Hindlimb muscle (tissue), 1 donor: ENCODE data around the gene PCAT6. TPM values are rescaled to one million over a fixed set of nuclear protein-coding genes. Genes with fewer than 3 reads are reported as not detected.

Source experiments
- DNase-seq: peaks from one replicate; pipeline ENCODE4 v3.0.0-alpha.2; 2013
- polyA plus RNA-seq: library from polyadenylated mRNA; unstranded; fragments of 120-200 nt; gene quantifications from one replicate; pipeline ENCODE4 v1.2.1, GENCODE V29; 2013; ENCODE audit not compliant: insufficient read length

PCAT6 gene
- polyA plus RNA-seq, 1 donor, result 2.7 TPM

DNA sequence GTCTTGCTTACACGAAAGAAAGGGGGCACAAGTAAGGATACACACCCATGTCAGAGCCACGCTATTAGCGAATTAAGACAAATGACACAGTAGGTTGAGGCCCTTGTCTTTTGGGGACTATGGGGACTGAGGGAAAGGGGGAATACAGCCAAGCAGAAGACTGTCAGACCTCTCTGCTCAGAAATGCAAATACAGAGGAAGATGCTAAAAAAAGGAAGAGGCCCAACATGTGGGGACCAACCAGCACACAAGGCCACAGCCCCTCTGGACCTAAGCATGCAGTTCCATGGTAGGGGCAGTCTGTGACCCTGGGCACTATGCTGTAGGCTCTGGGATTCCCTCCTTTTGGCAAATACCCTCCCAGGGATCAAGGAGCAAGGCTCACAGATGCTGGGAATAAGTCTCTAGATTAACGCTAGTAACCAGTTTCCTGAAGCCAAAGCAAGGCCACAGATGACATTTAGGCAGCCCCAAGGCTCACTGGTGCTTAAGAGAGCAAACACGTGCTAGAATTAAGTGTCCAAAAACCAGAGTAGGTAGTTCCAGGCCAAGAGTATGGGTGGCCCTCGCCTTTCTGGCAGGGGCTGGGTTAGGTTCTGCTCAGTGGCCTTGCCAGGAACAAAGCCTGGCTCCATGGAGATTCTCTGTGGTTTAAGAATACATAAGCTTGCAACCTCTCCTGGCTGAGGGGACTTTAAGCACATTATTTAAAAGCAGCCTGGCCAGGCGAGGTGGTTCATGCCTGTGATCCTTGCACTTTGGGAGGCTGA lies 40.0 kb downstream of the PCAT6 start:
- no peak for DNase-seq

DNA sequence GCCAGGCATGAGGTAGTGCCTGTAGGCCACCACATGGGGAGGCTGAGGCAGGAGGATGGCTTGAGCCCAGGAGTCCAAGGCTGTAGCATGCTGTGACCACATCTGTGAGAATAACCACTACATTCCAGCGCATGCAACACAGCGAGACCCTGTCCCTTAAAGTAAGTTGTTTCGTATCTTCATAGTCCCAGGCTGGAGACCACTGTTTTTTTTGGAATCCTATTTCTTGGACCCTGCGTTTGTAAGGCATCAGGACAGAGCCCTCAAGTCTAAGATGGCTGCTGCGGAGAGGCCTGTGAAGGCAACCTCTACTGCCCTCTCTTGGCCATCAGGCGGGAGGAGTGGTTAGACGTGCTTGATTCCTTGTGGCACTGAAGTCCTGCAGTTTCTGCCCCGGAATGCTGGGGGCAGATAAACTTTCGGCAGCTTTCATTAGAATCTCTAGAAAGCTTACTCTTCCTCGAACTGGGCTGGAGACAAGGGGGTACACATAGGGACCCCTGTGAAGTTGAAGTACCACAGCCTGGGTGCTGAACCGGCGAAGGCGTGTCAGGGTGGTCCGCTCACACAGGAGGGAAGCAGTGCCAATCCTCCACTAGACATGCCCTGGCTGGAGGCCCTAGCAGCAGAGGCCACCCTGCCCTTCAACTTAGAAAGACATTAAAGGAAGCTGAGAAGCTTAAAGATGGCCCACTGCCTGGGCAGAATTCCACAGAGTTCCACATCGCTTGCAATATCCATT lies 41.6 kb downstream of the PCAT6 start:
- DNase-seq, result no peak

DNA sequence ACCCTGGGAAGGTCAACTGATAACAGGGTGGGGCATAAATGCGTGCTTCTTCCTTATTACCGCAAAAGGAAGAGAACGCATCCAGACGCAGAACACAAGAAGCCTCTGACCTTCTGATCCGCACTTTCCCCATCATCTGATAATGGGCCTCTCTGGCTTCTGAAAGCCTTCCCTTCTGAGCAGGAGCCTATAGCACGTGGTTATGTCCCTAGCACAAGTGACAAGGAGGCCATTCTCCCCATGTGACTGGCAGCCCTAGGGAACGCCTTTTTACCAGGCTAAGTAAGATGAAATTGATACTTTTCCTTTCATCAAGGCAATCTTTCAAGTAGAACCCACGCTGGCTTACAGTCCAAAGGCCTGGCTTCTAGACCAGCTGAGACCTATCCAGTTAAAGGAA lies 44.0 kb downstream of the PCAT6 start:
- DNase-seq, result no peak

DNA sequence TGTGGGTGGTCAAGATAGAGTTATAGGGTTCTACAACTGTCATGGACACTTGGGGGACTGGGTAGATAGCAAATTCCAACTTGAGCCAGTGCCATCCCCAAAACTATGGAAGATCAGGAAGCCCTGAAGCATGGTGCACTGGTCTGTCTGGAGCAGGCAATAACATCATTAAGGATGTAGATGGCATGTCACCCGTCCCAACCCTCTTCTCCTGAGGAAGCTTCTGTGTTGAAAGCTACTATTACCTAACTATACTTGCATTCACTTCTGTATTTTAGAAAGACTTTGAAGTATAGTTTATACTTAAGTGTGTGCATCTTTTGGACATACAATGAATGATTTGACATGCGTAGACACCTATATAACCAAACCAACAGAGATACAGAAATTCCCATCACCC lies 45.3 kb downstream of the PCAT6 start:
- DNase-seq, result no peak

DNA sequence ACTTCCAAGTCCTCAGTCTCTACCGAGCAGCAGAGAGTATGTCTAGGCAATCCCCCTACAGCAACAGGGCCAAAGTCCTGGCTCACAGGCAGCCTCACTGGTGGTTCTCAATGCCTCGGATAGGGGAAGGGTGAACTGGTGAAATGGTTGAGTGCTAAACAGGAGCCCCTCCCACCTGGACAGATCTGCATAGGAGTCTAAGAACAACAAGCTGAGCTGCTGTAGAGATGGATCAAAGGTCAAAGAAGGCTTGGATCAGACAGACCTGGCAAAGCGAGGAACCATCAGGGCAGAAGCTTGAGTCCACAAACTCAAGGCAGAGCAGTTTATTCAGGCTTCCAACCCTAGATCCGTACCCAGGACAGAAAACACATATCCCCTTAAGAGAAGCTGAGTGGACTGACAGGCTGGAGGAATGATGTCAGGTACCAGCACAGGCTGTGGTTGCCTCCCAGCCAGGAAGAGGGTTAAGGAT lies 46.4 kb downstream of the PCAT6 start:
- no peak for DNase-seq

DNA sequence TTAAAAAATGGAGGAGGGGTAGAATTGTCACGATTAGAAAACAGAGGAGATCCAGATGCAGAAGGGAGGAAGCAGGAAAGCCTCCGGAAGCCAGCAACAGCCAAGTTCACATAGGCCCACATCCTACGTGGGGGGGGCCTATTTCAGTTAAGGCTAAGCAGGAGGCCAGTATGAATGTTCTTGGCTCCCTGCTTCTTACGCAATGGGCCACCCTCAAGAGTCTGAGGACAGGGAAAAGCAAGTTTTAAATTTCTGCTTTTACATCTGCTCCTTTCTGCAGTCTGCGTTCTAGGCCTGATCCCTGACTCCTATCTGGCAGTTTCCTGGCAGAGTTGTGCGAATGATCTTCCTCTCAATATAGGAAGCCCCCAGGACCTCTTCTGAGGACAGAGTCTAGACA lies 47.6 kb downstream of the PCAT6 start:
- DNase-seq, result peak; percentile 38

DNA sequence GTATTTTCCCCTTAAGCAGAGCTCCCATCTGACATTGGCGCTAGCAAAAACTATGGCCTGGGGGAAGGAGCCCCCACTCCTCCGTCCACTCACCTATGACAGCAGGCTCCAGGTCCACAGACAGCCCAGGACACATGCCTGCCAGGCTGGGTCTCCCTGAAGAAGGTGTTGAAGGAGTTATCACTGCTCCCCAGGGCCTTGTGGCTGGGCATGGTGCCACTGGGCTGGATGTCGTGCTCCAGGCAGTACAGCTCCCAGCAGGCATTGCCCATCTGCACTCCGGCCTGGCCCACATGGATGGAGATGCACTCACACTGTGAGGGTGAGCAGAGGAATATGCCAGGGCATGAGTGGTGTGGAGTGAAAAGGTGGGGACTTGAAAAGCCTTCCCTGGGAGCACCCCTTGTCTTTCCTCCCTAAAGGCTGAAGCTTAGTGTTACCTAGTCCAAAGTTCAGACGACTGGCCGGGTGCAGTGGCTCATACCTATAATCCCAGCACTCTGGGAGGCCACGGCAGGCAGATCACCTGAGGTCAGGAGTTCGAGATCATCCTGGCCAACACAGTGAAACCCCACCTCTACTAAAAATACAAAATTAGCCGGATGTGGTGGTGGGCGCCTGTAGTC lies 48.1 kb downstream of the PCAT6 start:
- DNase-seq, result no peak

DNA sequence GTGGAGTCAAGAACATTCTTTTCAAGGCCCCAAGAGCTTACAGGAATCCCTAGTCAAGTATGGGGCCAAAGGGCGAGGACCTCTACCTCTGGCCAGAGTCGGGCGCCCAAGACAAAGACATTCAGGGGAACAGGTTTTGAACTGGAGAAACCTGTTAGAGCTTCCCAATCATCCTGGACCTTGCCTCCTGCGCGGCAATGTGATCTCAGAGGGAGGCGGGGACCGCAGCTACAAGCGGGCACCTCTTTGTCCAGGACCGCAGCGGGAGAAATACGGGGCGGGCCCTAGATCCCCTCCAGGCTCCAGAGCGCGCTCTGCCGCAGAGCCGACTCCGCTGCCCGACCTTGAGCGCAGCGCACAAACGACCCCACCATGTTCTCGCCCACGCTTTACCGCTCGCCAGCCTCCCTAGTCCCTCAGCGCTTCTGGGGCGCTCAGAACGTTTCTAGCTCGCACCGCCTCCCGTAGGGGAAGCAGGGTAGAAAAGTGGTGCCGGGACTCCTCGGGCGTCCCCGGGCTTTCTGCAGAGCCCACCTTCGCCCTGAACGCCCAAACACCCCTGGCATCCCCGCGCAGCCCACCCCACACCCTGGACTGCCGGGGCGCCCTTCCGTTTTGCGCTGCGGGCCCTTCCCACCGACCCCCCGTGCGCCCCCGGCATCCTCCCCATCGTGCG lies 50.1 kb downstream of the PCAT6 start:
- DNase-seq, result peak; percentile 9

Other genes starting within 250 kb of the PCAT6 start
- 0.39 TPM for gene SYT2, start 100.5 kb upstream of the PCAT6 start, polyA plus RNA-seq
- 43.0 TPM for gene KDM5B, start 2.5 kb upstream of the PCAT6 start, polyA plus RNA-seq
- 6.2 TPM for gene RABIF, start 78.2 kb downstream of the PCAT6 start, polyA plus RNA-seq
- gene KLHL12, start 116.3 kb downstream of the PCAT6 start, polyA plus RNA-seq, result 19.7 TPM
- 62.7 TPM for gene ADIPOR1, start 147.4 kb downstream of the PCAT6 start, polyA plus RNA-seq
- gene CYB5R1, start 156.3 kb downstream of the PCAT6 start, polyA plus RNA-seq, result 94.4 TPM
- 35.5 TPM for gene TMEM183A, start 196.4 kb downstream of the PCAT6 start, polyA plus RNA-seq
- gene PPFIA4, start 215.5 kb downstream of the PCAT6 start, polyA plus RNA-seq, result 69.4 TPM